AG09309 (cell line): ENCODE data around the gene MAGI2.

Source experiments
- DNase-seq: peaks from one replicate; pipeline ENCODE4 v3.0.0-alpha.2; 2010; ENCODE audit warnings: low read depth
- H3K4me3 ChIP-seq: 2 replicates; pipeline ENCODE4 v1.5.1; 2011; ENCODE audit warnings: mild to moderate bottlenecking, low read depth, low read length, moderate library complexity; ENCODE audit not compliant: control insufficient read depth
- TF ChIP-seq, protein P1 (sequence below): IDR thresholded peaks from 2 replicates; pipeline ENCODE4 v1.5.1; 2011; ENCODE audit warnings: mild to moderate bottlenecking, low read depth, low read length, inconsistent platforms; ENCODE audit not compliant: insufficient read depth, control insufficient read depth; ENCODE audit errors: missing control alignments

Gene MAGI2

GRCh38 chr7:79288655-79289054, 164.8 kb downstream of the MAGI2 start:
- no peak for DNase-seq
- TF ChIP-seq, protein P1, sequence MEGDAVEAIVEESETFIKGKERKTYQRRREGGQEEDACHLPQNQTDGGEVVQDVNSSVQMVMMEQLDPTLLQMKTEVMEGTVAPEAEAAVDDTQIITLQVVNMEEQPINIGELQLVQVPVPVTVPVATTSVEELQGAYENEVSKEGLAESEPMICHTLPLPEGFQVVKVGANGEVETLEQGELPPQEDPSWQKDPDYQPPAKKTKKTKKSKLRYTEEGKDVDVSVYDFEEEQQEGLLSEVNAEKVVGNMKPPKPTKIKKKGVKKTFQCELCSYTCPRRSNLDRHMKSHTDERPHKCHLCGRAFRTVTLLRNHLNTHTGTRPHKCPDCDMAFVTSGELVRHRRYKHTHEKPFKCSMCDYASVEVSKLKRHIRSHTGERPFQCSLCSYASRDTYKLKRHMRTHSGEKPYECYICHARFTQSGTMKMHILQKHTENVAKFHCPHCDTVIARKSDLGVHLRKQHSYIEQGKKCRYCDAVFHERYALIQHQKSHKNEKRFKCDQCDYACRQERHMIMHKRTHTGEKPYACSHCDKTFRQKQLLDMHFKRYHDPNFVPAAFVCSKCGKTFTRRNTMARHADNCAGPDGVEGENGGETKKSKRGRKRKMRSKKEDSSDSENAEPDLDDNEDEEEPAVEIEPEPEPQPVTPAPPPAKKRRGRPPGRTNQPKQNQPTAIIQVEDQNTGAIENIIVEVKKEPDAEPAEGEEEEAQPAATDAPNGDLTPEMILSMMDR: no peak
- H3K4me3 ChIP-seq: no peak overlapping the region

DNA sequence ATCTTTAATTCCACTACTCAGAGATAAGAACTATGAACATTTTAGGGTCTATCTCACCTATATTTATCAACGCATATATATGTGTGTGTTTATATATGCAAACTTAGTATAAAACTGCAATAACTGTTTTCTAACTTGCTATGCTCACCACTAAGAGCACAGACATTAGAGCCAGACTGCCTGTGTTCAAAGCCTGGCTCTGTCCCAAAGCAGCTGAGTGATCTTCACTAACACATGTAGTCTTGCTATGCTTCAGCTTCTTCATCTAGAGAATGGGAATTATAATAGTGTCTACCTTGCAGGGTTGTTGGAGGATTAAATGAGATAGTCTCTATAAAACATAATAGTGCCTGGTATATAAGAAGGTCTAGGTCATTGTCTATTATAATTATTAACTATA, 165.5 kb downstream of the MAGI2 start:
- no peak for DNase-seq
- TF ChIP-seq, protein P1: no peak
- no peak overlapping the region for H3K4me3 ChIP-seq

GRCh38 chr7:79286181-79286580, 167.3 kb downstream of the MAGI2 start:
- no peak for DNase-seq
- H3K4me3 ChIP-seq: no peak overlapping the region
- TF ChIP-seq, protein P1: no peak

DNA sequence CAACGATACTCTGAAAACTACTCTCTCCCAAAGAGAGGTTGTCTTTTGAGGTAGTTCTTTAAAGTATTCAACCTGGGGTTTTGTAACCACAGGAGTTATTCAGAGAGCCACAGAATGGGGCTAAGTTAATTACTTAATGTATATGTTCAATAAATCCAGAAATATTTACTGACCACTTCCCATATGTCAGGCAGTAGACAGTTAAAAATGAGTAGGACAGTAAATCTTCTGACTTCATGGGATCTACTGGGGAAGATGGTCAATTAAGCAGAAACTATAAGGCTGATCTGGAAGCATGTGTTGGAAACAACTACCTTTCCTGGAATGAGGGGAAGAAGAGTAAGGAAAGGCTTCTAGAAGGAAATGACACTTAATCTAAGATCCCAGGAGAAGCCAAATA, 167.7 kb downstream of the MAGI2 start:
- H3K4me3 ChIP-seq: no peak overlapping the region
- DNase-seq: no peak
- TF ChIP-seq, protein P1: no peak

GRCh38 chr7:79284211-79284610, 169.3 kb downstream of the MAGI2 start:
- H3K4me3 ChIP-seq: no peak overlapping the region
- TF ChIP-seq, protein P1: no peak
- DNase-seq: peak; percentile 33

DNA sequence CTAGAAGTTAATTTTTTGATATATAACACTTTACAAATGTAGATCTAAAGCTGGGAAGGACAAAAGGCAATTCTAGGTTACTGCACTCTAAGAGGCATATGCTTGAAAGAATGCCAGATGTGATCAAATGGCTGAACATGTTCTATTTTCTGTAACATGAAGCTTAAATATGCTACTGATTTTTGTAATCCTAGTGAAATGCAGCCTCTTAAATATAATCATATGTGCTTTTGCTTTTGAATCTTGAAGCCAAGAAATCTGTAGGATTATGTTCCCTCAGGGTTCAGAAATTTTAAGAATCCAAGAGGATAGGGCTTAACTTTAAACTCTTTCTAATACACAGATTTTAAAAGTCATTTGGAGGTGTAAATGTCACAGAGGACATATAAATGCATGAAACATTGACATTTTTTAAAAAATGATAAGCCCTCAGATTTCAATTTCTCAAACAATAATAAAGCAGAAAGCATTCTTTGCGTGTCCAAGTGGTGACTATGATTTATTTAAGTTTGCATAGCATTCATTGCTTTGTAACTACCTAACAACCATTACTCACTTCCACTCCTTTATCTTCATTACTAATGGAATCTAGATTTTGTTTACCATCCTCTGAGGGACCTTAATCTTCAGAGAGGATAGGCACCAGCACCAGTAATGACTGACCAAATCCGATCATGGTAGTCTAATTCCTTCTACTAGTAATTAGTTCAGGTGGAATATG, 170.4 kb downstream of the MAGI2 start:
- TF ChIP-seq, protein P1: no peak
- DNase-seq: peak; percentile 65

More for the DNA sequence above, 170.4 kb downstream of the MAGI2 start:
- H3K4me3 ChIP-seq: no peak overlapping the region
